ENCODE data around the gene DDAH1. TPM values are rescaled to one million over a fixed set of nuclear protein-coding genes. Genes with fewer than 3 reads are reported as not detected.

The DDAH1 gene
- total and polyA plus RNA-seq, 2 of the 8 experiments (the other 6 are each of a cell fraction or from before 2014, with no cell fraction given) = 22.8 to 54.5 TPM

- TF ChIP-seq BACH1 (IDR thresholded peaks at IDR 0.05; ENCODE audit: low read length) (no peak), CBX5 (IDR thresholded peaks at IDR 0.05; ENCODE audit: low read depth, low read length) (no peak)
Measured at GRCh38 chr1:85363092-85363491, 101.9 kb downstream of the DDAH1 start (continued).
